MCF 10A (cell line): ENCODE data around the gene ARCN1. TPM values are rescaled to one million over a fixed set of nuclear protein-coding genes. Genes with fewer than 3 reads are reported as not detected.
A peak's percentile ranks its signal among the peaks of the same experiment; 100 is the strongest.

Experiments used
- BruUV-seq: library from RNA; stranded (reverse); fragments of 400-500 nt; replicated peaks from 2 replicates; lab custom pipeline; 2021; lab: Mats Ljungman, UMichigan
- CTCF ChIA-PET: fragments of 300-600 bp; sonication (Branson Sonifier 250); formaldehyde crosslinking; extraction: SDS; loops from one replicate; lab custom pipeline; 2021; ENCODE audit warnings: antibody characterized with exemption, inconsistent platforms; lab: Yijun Ruan, JAX
- POLR2A ChIA-PET: fragments of 300-600, 350-650 bp; sonication (Branson Sonifier 250); formaldehyde crosslinking; extraction: SDS; loops from one replicate; lab custom pipeline; 2020; ENCODE audit warnings: antibody characterized with exemption, inconsistent platforms; lab: Yijun Ruan, JAX
- DNase-seq: peaks from one replicate; pipeline ENCODE4 v3.0.0-alpha.2; 2018; ENCODE audit not compliant: unreplicated experiment
- H3K27ac Mint-ChIP-seq: one replicate; pipeline ENCODE4 v1.8.0; 2022; ENCODE audit warnings: mild to moderate bottlenecking, low read depth, mixed read lengths; ENCODE audit not compliant: unreplicated experiment
- H3K27me3 Mint-ChIP-seq: one replicate; pipeline ENCODE4 v1.8.0; 2022; ENCODE audit warnings: mixed read lengths; ENCODE audit not compliant: insufficient read depth, unreplicated experiment
- H3K36me3 Mint-ChIP-seq: one replicate; pipeline ENCODE4 v1.8.0; 2022; ENCODE audit warnings: mild to moderate bottlenecking, moderate library complexity, mixed read lengths; ENCODE audit not compliant: insufficient read depth, unreplicated experiment
- H3K4me1 Mint-ChIP-seq: one replicate; pipeline ENCODE4 v1.8.0; 2022; ENCODE audit warnings: mixed read lengths; ENCODE audit not compliant: insufficient read depth, unreplicated experiment
- H3K4me3 Mint-ChIP-seq: one replicate; pipeline ENCODE4 v1.8.0; 2022; ENCODE audit warnings: mild to moderate bottlenecking, moderate library complexity, mixed read lengths; ENCODE audit not compliant: unreplicated experiment
- H3K9me3 Mint-ChIP-seq: one replicate; pipeline ENCODE4 v1.8.0; 2022; ENCODE audit warnings: mixed read lengths; ENCODE audit not compliant: unreplicated experiment
- CTCF ChIP-seq: fragments of 200-600 bp; IDR thresholded peaks from one replicate; pipeline ENCODE4 v1.8.0; 2022; ENCODE audit warnings: antibody characterized with exemption, mild to moderate bottlenecking; ENCODE audit not compliant: unreplicated experiment
- intact Hi-C: fragments of 100-400 bp; cut with micrococcal nuclease; formaldehyde crosslinking; loops from 2 replicates; pipeline ENCODE4 v1.14.1; 2022
- total RNA-seq: library from RNA; stranded (reverse); gene quantifications from 2 replicates; pipeline ENCODE4 v1.2.3, GENCODE V29; 2022

Gene ARCN1
- total RNA-seq, 1 experiment from 2014 or later = 164 TPM

GRCh38 chr11:118622376-118623268 is 50.4 kb downstream of the ARCN1 start:
- CTCF ChIA-PET = interaction anchor here (0.6 to 3.6 kb wide), 12 partner anchors 11 to 633 kb away, joined by 3 to 17 read pairs (median 4); no protein-coding TSS in a partner anchor
- H3K9me3 Mint-ChIP-seq = no peaks in the 10 kb centered on the region
- BruUV-seq = no TSS peak
- peak; percentile 95 for DNase-seq
- H3K27ac Mint-ChIP-seq = peak overlapping the region; percentile 88
- peak overlapping the region; percentile 71 for H3K4me3 Mint-ChIP-seq
- no peak for TF ChIP-seq CTCF
- POLR2A ChIA-PET = interaction anchor here (0.6 to 10.3 kb wide), 31 partner anchors 9 to 584 kb away, joined by 3 to 132 read pairs (median 4); partner anchors contain the start of genes ARCN1, KMT2A, MPZL2 and PHLDB1
- H3K27me3 Mint-ChIP-seq = no peaks in the 10 kb centered on the region
- H3K4me1 Mint-ChIP-seq = peaks cover 73% of the 10 kb centered on the region
- peaks cover 23% of the 10 kb centered on the region for H3K36me3 Mint-ChIP-seq
- intact Hi-C loops = loop anchor here (2.0 kb wide), 1 partner anchor 14 kb away; no protein-coding TSS in a partner anchor

- DNase-seq = peak; percentile 95
- ChIA-PET POLR2A (interaction anchor here (0.6 to 10.3 kb wide), 28 partner anchors 8 to 584 kb away, joined by 3 to 132 read pairs (median 4); partner anchors contain the start of genes ARCN1, KMT2A, MPZL2 and PHLDB1), CTCF (interaction anchor here (0.7 to 3.6 kb wide), 10 partner anchors 10 to 632 kb away, joined by 3 to 17 read pairs (median 4); no protein-coding TSS in a partner anchor)
- TF ChIP-seq CTCF = no peak
- Mint-ChIP-seq H3K4me3 (peak overlapping the region; percentile 71), H3K36me3 (peaks cover 29% of the 10 kb centered on the region), H3K27ac (peak overlapping the region; percentile 88), H3K4me1 (peaks cover 66% of the 10 kb centered on the region), H3K27me3 (no peaks in the 10 kb centered on the region), H3K9me3 (no peaks in the 10 kb centered on the region)
- intact Hi-C loops = loop anchor here (2.0 kb wide), 1 partner anchor 14 kb away; no protein-coding TSS in a partner anchor
- BruUV-seq = no TSS peak
Measured at GRCh38 chr11:118623269-118623655, 51.1 kb downstream of the ARCN1 start.

GRCh38 chr11:118625036-118625690 is 53.0 kb downstream of the ARCN1 start:
- ChIA-PET CTCF (interaction anchor here (0.6 to 3.5 kb wide), 7 partner anchors 8 to 1512 kb away, joined by 3 to 12 read pairs (median 4); no protein-coding TSS in a partner anchor), POLR2A (interaction anchor here (0.9 to 10.3 kb wide), 5 partner anchors 12 to 190 kb away, joined by 3 to 132 read pairs (median 6); partner anchors contain the start of genes ARCN1 and PHLDB1)
- peak; percentile 89 for DNase-seq

More at GRCh38 chr11:118625036-118625690, 53.0 kb downstream of the ARCN1 start:
- no TSS peak for BruUV-seq
- no peaks in the 10 kb centered on the region for H3K27me3 Mint-ChIP-seq
- H3K36me3 Mint-ChIP-seq = peaks cover 32% of the 10 kb centered on the region
- intact Hi-C loops = no loop called here
- no peak for TF ChIP-seq CTCF
- peak overlapping the region; percentile 88 for H3K27ac Mint-ChIP-seq
- no peaks in the 10 kb centered on the region for H3K9me3 Mint-ChIP-seq
- H3K4me3 Mint-ChIP-seq = peak overlapping the region; percentile 47
- H3K4me1 Mint-ChIP-seq = peaks cover 59% of the 10 kb centered on the region
